ENCODE measurements around the gene NRCAM.

NRCAM gene

GRCh38 chr7:108124820-108125219 lies 331.4 kb downstream of the NRCAM start:
- no peak overlapping the region for H3K4me3 ChIP-seq (replicated peaks; ENCODE audit: low read depth, low read length)
- TF ChIP-seq CTCF (IDR thresholded peaks at IDR 0.05; ENCODE audit: low read length, missing control alignments) = no peak
- peak; percentile 30 for DNase-seq (ENCODE audit: low read depth)

- DNase-seq (ENCODE audit: low read depth) = no peak
- no peak for TF ChIP-seq CTCF (IDR thresholded peaks at IDR 0.05; ENCODE audit: low read length, missing control alignments)
- H3K4me3 ChIP-seq (replicated peaks; ENCODE audit: low read depth, low read length) = no peak overlapping the region
Measured at GRCh38 chr7:108122181-108122580, 334.1 kb downstream of the NRCAM start.

GRCh38 chr7:108120933-108121332 lies 335.3 kb downstream of the NRCAM start:
- H3K4me3 ChIP-seq (replicated peaks; ENCODE audit: low read depth, low read length) = no peak overlapping the region
- no peak for DNase-seq (ENCODE audit: low read depth)
- no peak for TF ChIP-seq CTCF (IDR thresholded peaks at IDR 0.05; ENCODE audit: low read length, missing control alignments)

- no peak for DNase-seq (ENCODE audit: low read depth)
- TF ChIP-seq CTCF (IDR thresholded peaks at IDR 0.05; ENCODE audit: low read length, missing control alignments) = no peak
- H3K4me3 ChIP-seq (replicated peaks; ENCODE audit: low read depth, low read length) = no peak overlapping the region
Measured at GRCh38 chr7:108120196-108120595, 336.0 kb downstream of the NRCAM start.

- no peak for DNase-seq (ENCODE audit: low read depth)
- TF ChIP-seq CTCF (IDR thresholded peaks at IDR 0.05; ENCODE audit: low read length, missing control alignments) = no peak
- H3K4me3 ChIP-seq (replicated peaks; ENCODE audit: low read depth, low read length) = no peak overlapping the region
Measured at GRCh38 chr7:108118959-108119358, 337.3 kb downstream of the NRCAM start.

- TF ChIP-seq CTCF (IDR thresholded peaks at IDR 0.05; ENCODE audit: low read length, missing control alignments) = peak; percentile 53
- H3K4me3 ChIP-seq (replicated peaks; ENCODE audit: low read depth, low read length) = no peak overlapping the region
- peak; percentile 15 for DNase-seq (ENCODE audit: low read depth)
Measured at GRCh38 chr7:108114117-108114841, 342.0 kb downstream of the NRCAM start.

- no peak for DNase-seq (ENCODE audit: low read depth)
- no peak for TF ChIP-seq CTCF (IDR thresholded peaks at IDR 0.05; ENCODE audit: low read length, missing control alignments)
Measured at GRCh38 chr7:108112683-108113082, 343.6 kb downstream of the NRCAM start.

More at GRCh38 chr7:108112683-108113082, 343.6 kb downstream of the NRCAM start:
- no peak overlapping the region for H3K4me3 ChIP-seq (replicated peaks; ENCODE audit: low read depth, low read length)

Measured in fibroblast of pulmonary artery (primary cell).